MM.1S (cell line): ENCODE results near the gene RNF180.

Source experiments
- CTCF ChIP-seq: fragments of 300-600 bp; sonication (generic); IDR thresholded peaks from 2 replicates; pipeline ENCODE4 v1.5.1; 2016; ENCODE audit warnings: antibody characterized with exemption, low read length, mixed read lengths
- EZH2 ChIP-seq: fragments of 300-600 bp; sonication (generic); optimal IDR thresholded peaks from 2 replicates; pipeline ENCODE3; 2017; ENCODE audit warnings: low read depth, mild to moderate bottlenecking, antibody characterized with exemption, low read length, mixed read lengths
- EZH2phosphoT487 ChIP-seq: fragments of 300-600 bp; sonication (generic); IDR thresholded peaks from 2 replicates; pipeline ENCODE4 v1.6.1; 2018; ENCODE audit warnings: antibody characterized with exemption, low read length

DNA sequence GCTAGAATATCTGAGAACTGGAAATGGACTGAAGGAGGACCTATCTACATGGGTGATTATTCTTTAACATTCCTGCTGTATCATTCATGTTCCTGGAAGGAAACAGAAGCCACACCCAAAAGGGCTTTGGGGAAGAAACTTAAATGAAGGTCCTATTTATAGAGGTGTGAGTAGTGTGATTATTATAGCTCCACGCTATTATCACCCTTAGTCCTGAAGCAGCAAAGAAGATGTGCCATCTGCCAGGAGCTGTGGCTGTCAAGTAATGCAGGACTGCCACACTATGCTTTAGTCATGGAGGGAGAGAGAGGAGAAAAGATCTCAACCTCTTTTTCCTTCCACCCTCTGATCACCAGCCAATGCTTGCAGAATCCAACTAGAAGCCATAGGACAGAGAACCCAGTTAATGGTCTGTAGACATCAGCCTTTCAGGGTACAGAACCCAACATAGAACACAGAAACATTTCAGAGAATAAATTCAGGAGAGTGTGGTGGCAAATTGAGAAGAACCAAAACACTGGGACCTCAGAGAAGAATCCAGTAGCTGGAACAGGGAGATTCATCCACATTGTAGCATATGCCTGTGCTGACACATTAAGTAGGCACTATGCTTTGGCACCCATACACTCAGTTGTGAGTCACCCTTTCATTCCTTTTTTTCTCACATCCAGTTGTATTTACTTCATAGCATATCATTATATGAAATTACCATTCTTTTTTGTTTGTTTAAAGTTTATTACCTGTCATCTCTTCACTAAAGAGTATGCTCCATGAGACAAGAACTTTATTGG, 21.0 kb upstream of the RNF180 start:
- no peak for TF ChIP-seq EZH2
- TF ChIP-seq CTCF, result no peak
- no peak for TF ChIP-seq EZH2phosphoT487
